ENCODE data around the gene PIK3C2B. TPM values are rescaled to one million over a fixed set of nuclear protein-coding genes. Genes with fewer than 3 reads are reported as not detected.

The PIK3C2B gene
- total RNA-seq (2022), result 24.7 and 28.5 TPM in 2 replicates
- percentile 68 among the genes with signal in this experiment for Bru-seq, nascent RNA
- BruChase-seq, experiment 1, labeled RNA remaining after a 2-hour chase, result percentile 67 among the genes with signal in this experiment
- BruChase-seq, experiment 2, labeled RNA remaining after a 6-hour chase, result percentile 69 among the genes with signal in this experiment
- long read RNA-seq, partial matches to known transcripts, result 0 of 6 reads
- long read RNA-seq, other reads (novel, unspliced or antisense), result 6 of 6 reads

GRCh38 chr1:204494281-204495077 is at the start of gene PIK3C2B:
TSS of gene PIK3C2B (minus strand) at chr1:204494805. CDS start at chr1:204469802, 25,003 bp downstream.
- Mint-ChIP-seq H3K4me1 (ENCODE audit: low read depth, unreplicated experiment) (peaks cover 21% of the 10 kb centered on the region), H3K27me3 (ENCODE audit: insufficient read depth, unreplicated experiment) (no peaks in the 10 kb centered on the region), H3K36me3 (ENCODE audit: insufficient read depth, unreplicated experiment) (peaks cover 18% of the 10 kb centered on the region), H3K9me3 (ENCODE audit: unreplicated experiment) (no peaks in the 10 kb centered on the region), H3K4me3 (ENCODE audit: unreplicated experiment) (peak within 1 kb of the TSS; percentile 92), H3K27ac (ENCODE audit: unreplicated experiment) (peak within 1 kb of the TSS; percentile 94)
- H3K9me3 ChIP-seq, result no peaks in the 10 kb centered on the region
- intact Hi-C loops (cut with micrococcal nuclease; ENCODE audit: unreplicated experiment), result loop anchor here (1.0 to 2.0 kb wide), 4 partner anchors 12 to 63 kb away; no protein-coding TSS in a partner anchor
- no peaks in the 10 kb centered on the region for H3K27me3 ChIP-seq (replicated peaks; ENCODE audit: control insufficient read depth, insufficient read depth, low read length)
- ChIA-PET CTCF (interaction anchor here (0.7 to 3.7 kb wide), 15 partner anchors 9 to 313 kb away, joined by 3 to 52 read pairs (median 6); partner anchors contain the start of gene MDM4), POLR2A (interaction anchor here (0.5 to 2.4 kb wide), 7 partner anchors 9 to 48 kb away, joined by 3 to 19 read pairs (median 4); partner anchors contain the start of gene MDM4)
- H3K4me3 ChIP-seq (ENCODE audit: low read depth, low read length), result peak within 1 kb of the TSS; percentile 98
- TF ChIP-seq CTCF (IDR thresholded peaks at IDR 0.05; ENCODE audit: insufficient read depth in 1 of 2, low read depth in 1 of 2, low read length in 1 of 2, severe bottlenecking in 1 of 2, unreplicated experiment in 1 of 2), result peak; percentile 50 to 55
- peak; percentile 90 to 92 for DNase-seq
- peaks cover 1% of the 10 kb centered on the region for H3K36me3 ChIP-seq (ENCODE audit: control insufficient read depth, insufficient read depth, low read length)
- BruUV-seq (replicated peaks), result no TSS peak
- H3K4me1 ChIP-seq, result peaks cover 14% of the 10 kb centered on the region

- no peaks in the 10 kb centered on the region for H3K27me3 Mint-ChIP-seq (ENCODE audit: insufficient read depth, unreplicated experiment)
- no TSS peak for BruUV-seq (replicated peaks)
- ChIA-PET POLR2A (no interaction called here), CTCF (no interaction called here)
- TF ChIP-seq CTCF (IDR thresholded peaks at IDR 0.05; ENCODE audit: insufficient read depth in 1 of 2, low read depth in 1 of 2, low read length in 1 of 2, severe bottlenecking in 1 of 2, unreplicated experiment in 1 of 2), result no peak
- no peak for DNase-seq
- H3K9me3 Mint-ChIP-seq (ENCODE audit: unreplicated experiment), result no peaks in the 10 kb centered on the region
- Histone ChIP-seq H3K4me1 (no peaks in the 10 kb centered on the region), H3K36me3 (ENCODE audit: control insufficient read depth, insufficient read depth, low read length) (peaks cover 3% of the 10 kb centered on the region), H3K4me3 (ENCODE audit: low read depth, low read length) (no peak overlapping the region), H3K27me3 (replicated peaks; ENCODE audit: control insufficient read depth, insufficient read depth, low read length) (no peaks in the 10 kb centered on the region), H3K9me3 (no peaks in the 10 kb centered on the region)
- H3K4me1 Mint-ChIP-seq (ENCODE audit: low read depth, unreplicated experiment), result no peaks in the 10 kb centered on the region
- H3K36me3 Mint-ChIP-seq (ENCODE audit: insufficient read depth, unreplicated experiment), result peaks cover 86% of the 10 kb centered on the region
- H3K27ac Mint-ChIP-seq (ENCODE audit: unreplicated experiment), result no peak overlapping the region
- H3K4me3 Mint-ChIP-seq (ENCODE audit: unreplicated experiment), result no peak overlapping the region
- intact Hi-C loops (cut with micrococcal nuclease; ENCODE audit: unreplicated experiment), result no loop called here
Measured at GRCh38 chr1:204544321-204544720, 49.7 kb upstream of the PIK3C2B start.

- no peaks in the 10 kb centered on the region for H3K4me1 Mint-ChIP-seq (ENCODE audit: low read depth, unreplicated experiment)
- Histone ChIP-seq H3K36me3 (ENCODE audit: control insufficient read depth, insufficient read depth, low read length) (peaks cover 2% of the 10 kb centered on the region; the same call in 1 of the 2 replicates), H3K27me3 (replicated peaks; ENCODE audit: control insufficient read depth, insufficient read depth, low read length) (no peaks in the 10 kb centered on the region), H3K4me1 (no peaks in the 10 kb centered on the region), H3K9me3 (no peaks in the 10 kb centered on the region), H3K4me3 (ENCODE audit: low read depth, low read length) (no peak overlapping the region)
- no peak for DNase-seq
- no TSS peak for BruUV-seq (replicated peaks)
- H3K27ac Mint-ChIP-seq (ENCODE audit: unreplicated experiment), result no peak overlapping the region
- H3K27me3 Mint-ChIP-seq (ENCODE audit: insufficient read depth, unreplicated experiment), result no peaks in the 10 kb centered on the region
- ChIA-PET POLR2A (no interaction called here), CTCF (interaction anchor here (0.5 kb wide), 1 partner anchor 15 kb away, joined by 4 read pairs; no protein-coding TSS in a partner anchor)
- no peak overlapping the region for H3K4me3 Mint-ChIP-seq (ENCODE audit: unreplicated experiment)
- TF ChIP-seq CTCF (IDR thresholded peaks at IDR 0.05; ENCODE audit: insufficient read depth in 1 of 2, low read depth in 1 of 2, low read length in 1 of 2, severe bottlenecking in 1 of 2, unreplicated experiment in 1 of 2), result no peak
- H3K36me3 Mint-ChIP-seq (ENCODE audit: insufficient read depth, unreplicated experiment), result peaks cover 85% of the 10 kb centered on the region
- H3K9me3 Mint-ChIP-seq (ENCODE audit: unreplicated experiment), result no peaks in the 10 kb centered on the region
- intact Hi-C loops (cut with micrococcal nuclease; ENCODE audit: unreplicated experiment), result no loop called here
Measured at GRCh38 chr1:204541626-204542025, 47.0 kb upstream of the PIK3C2B start.
